ENCODE data around the gene BIVM.

BIVM gene

GRCh38 chr13:102845630-102846260, 46.8 kb downstream of the BIVM start, which contains the start of gene ERCC5:
TSS of gene ERCC5 (plus strand) at chr13:102846032. CDS start at chr13:102846267, 235 bp downstream.
- peak; percentile 90 for DNase-seq (ENCODE audit: low read depth)

DNA sequence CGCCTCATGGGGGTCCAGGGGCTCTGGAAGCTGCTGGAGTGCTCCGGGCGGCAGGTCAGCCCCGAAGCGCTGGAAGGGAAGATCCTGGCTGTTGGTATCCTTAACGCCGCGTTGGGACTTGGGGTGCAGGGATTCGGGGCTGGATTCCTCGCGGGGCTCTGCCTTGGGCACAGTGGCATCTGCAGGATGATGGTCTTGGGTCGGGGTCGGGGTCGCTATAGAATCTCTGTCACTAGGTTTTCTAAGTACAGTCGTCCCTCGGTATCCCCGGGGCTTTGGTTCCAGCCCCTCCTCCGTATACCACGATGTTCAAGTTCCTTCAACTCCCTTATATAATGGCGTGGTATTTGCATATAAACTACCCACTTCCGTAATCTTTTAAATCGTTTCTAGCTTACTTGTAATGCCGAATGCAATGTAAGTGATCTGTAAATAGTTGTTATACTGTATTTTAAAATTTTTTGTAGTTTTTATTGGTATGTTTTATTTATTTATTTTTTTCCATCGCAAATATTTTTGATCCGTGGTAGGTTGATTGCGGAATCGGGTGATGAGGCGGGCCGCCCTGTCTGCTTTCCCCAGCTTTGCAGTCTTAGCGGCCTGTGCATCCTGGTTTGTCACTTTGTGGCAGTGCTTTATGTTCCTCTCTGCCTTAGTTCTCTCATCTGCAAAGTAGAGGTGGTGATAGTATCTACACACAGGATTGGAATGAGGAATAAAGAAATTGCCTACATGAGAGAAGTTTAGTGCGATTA, 47.5 kb downstream of the BIVM start:
- DNase-seq (ENCODE audit: low read depth) = peak; percentile 15

- DNase-seq (ENCODE audit: low read depth) = no peak
These were observed 48.6 kb downstream of the BIVM start for GRCh38 chr13:102847272-102848234.

GRCh38 chr13:102848956-102849355, 50.0 kb downstream of the BIVM start:
- no peak for DNase-seq (ENCODE audit: low read depth)

DNA sequence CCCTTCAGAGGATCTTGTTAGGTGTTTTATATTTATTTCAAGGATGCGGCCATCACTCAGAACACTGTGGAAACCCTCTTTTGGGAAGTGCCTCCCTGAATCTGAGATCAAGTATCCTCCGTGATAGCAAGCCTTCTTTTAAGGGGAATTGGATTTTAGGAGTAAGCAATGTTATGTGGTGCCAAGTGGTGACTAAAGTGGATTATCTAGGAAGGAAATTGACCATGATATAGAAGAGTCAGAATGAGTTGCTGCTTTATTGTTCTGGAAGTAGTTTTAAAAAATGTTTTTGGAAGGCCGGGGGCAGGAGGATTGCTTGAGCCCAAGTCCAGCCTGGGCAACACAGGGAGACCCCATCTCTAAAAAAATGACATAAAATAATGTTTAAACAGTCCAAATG, 53.6 kb downstream of the BIVM start:
- DNase-seq (ENCODE audit: low read depth) = no peak

GRCh38 chr13:102854675-102855074, 55.8 kb downstream of the BIVM start:
- DNase-seq (ENCODE audit: low read depth) = no peak

GRCh38 chr13:102856557-102856956, 57.6 kb downstream of the BIVM start:
- DNase-seq (ENCODE audit: low read depth) = no peak

- no peak for DNase-seq (ENCODE audit: low read depth)
These were observed 63.8 kb downstream of the BIVM start for GRCh38 chr13:102862624-102863210.

DNA sequence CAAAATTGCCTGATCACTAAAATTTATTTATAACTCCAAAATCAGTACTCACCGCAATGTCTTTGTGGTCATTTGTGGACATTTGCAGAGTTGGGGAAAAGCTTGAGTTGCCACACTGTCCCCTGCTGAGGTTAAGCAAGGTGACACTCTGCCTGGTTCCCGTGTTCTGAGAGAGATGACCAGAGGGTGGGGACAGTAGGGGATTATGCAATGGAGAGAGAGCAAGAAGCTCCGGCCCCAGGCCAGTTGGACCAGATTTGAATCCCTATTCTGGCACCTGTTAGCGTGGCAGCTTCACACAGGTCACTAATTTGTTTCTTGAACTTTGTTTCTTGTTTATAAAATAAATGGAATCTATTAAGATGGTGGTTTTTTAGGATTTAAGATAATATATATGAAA, 64.7 kb downstream of the BIVM start:
- DNase-seq (ENCODE audit: low read depth) = no peak

DNA sequence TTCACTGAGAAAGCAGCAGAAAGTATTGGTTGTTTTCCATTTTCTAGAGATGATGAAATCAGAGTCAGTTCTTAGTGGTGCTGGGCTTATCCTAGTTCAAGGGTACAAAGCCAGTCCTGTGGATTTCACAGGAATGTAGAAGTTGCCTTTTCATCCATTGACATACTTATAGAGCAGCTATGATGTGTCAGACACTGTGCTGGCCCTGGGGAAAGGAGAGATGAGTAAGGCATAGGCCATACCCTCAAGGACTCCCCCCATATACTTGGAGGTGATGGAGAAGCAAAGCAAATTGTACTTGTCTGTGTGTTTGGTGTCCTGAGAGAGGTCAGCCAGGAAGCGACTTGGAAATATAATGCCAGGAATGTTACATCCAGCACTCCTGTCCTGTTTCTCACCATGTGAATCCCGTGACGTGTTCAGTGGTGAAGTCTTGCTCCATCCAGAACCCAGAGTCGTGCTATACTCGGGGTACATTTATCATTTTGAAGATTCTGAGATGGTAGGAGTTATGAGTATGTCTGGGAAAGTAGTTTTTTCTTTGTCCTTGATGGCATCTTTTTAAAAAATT, 69.5 kb downstream of the BIVM start:
- DNase-seq (ENCODE audit: low read depth) = no peak

- no peak for DNase-seq (ENCODE audit: low read depth)
These were observed 71.2 kb downstream of the BIVM start for GRCh38 chr13:102869948-102870676.

- peak; percentile 5 for DNase-seq (ENCODE audit: low read depth)
These were observed 71.9 kb downstream of the BIVM start for GRCh38 chr13:102870677-102871415.

- no peak for DNase-seq (ENCODE audit: low read depth)
These were observed 73.2 kb downstream of the BIVM start for GRCh38 chr13:102872131-102872530.

DNA sequence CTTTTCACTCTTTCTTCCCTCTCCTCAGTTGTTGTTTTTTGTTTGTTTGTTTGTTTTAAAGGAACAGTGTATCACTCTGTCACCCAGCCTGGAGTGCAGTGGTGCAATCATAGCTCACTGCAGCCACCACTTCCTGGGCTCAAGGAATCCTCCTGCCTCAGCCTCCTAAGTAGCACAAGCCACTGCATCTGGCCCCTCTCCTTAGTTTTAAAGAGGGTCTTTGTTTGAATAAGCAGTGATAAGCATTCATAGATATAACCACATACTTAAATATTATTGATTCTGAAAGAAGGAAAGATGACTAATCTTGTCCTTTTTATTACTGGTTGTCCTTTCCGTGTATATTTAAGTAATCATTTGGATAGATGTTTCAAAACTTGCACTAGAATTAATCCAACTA, 73.6 kb downstream of the BIVM start:
- no peak for DNase-seq (ENCODE audit: low read depth)

DNA sequence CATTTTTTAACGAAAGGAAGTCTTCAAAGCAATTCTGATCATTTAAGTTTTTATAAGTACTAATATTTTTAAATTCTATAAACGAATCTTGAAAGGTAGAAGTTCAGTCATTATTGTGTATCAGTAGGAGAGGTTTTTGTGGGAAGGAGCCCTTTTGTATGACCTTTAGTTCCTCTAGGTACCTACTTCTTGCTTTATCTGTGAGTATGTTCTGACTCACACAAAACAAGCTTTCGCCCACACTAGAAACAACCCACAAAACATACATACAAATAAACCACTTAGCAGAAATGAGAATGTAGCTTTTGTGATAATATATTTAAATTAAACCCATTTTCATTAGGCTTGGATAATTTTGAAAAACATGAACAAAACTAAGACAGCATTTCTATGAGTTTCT, 74.7 kb downstream of the BIVM start:
- no peak for DNase-seq (ENCODE audit: low read depth)

GRCh38 chr13:102875256-102875655, 76.3 kb downstream of the BIVM start:
- DNase-seq (ENCODE audit: low read depth) = no peak

- no peak for DNase-seq (ENCODE audit: low read depth)
These were observed 78.4 kb downstream of the BIVM start for GRCh38 chr13:102877303-102877702.

GRCh38 chr13:102878481-102878880, 79.6 kb downstream of the BIVM start:
- no peak for DNase-seq (ENCODE audit: low read depth)

DNA sequence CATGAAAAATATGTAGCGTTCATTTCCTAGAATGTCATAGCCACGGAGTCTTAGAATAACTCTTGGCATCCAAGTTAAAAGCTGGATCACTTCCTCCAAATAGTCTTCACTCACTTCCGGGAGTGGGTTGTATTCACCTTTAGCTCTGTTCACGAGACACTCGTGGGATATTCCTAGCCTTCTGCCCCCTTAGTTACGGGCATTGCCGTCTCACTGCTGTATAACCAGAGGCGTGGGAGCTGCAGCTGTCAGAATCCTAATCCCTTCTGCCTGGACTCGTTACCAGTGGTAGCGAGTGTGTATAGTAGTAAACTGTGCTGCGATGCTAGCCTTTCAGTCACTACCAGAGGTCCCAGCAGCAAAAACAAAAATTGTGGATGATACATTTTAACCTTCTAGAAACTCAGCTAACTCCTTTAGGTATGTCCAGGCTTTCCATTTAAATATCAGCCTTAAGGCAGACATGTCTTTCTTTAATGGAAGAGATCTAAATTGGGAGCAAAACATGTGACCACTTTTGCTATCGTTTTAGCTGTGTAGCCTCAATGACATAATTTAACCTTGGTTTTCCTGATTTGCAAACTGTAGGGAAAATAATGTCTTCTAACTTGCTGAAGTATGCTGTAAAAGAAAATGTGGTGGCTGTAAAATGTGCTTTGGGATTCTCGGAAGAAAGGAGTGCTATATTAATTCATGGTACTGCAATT, 81.0 kb downstream of the BIVM start:
- no peak for DNase-seq (ENCODE audit: low read depth)
